HG03103 (cell line): ENCODE measurements around the gene AUP1.

Experiments
- ATAC-seq: cut with Tn5 transposase; IDR thresholded peaks from one replicate; pipeline ENCODE4 v1.9.1; 2021; ENCODE audit warnings: low read depth; ENCODE audit not compliant: unreplicated experiment

The AUP1 gene

DNA sequence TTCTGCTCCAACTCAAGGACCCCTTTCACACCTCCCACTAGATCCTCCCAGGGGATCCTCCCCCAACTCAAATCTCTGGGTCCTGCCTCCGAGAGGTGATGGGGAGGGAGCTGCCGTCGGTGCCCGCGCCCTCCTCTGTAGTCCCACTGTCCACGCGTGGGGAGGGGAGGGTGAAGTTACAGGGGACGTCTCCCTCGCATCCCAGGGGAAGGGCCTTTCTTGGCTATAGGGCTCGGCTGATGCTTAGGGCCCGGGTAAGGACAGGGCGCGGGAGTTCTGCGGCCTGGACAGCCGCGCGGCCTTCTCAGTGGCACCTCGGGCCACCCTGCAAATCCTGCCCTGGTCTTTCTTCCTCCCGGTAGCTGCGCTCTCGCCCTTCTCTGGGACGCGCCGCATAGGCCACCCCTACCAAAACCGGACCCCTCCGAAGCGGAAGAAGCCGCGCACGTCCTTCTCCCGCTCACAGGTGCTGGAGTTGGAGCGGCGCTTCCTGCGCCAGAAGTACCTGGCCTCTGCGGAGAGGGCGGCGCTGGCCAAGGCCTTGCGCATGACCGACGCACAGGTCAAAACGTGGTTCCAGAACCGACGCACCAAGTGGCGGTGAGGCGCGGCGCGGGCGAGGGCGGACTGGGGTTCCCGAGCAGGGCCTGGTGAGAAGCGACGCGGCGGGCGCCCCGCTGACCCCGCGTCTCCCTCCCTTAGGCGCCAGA, 14.1 kb downstream of the AUP1 start:
- ATAC-seq: no peak

DNA sequence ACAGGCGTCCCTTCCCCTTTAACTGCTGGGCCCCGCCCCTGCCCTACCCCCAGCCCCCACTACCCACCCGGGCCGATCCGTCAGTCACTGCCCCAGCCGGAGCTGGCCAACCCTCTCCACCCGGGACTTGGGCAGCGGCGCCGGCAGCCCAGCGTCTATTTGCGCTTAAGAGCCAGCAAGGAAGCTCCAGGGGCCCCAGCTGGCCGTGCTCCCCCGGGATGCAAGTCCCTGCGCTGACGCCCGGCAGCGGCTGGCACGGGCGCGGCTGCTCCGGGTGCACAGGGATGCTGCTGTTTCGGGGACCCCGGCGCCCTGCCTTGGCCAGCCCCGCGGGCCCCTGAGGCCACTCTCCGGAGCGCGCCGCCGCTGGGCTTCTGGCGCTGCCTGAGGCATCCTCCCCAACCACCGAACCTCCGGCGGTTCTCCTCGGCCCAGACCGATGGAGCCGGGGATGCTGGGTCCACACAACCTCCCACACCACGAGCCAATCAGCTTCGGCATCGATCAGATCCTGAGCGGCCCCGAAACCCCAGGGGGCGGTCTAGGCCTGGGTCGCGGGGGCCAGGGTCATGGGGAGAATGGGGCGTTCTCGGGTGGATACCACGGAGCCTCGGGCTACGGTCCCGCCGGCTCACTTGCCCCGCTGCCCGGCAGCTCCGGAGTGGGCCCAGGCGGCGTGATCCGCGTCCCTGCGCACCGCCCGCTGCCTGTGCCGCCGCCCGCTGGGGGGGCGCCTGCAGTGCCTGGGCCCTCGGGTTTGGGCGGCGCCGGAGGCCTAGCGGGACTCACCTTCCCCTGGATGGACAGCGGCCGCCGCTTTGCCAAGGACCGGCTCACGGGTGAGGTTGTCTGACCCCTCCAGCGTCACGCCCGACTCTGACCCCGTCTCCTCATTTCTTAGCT, 14.9 kb downstream of the AUP1 start, which contains the start of gene TLX2:
TLX2 (plus strand) TSS at position 83 of the 903 bp plus-strand sequence; CDS start at position 440, 357 bp downstream.
- no peak for ATAC-seq

DNA sequence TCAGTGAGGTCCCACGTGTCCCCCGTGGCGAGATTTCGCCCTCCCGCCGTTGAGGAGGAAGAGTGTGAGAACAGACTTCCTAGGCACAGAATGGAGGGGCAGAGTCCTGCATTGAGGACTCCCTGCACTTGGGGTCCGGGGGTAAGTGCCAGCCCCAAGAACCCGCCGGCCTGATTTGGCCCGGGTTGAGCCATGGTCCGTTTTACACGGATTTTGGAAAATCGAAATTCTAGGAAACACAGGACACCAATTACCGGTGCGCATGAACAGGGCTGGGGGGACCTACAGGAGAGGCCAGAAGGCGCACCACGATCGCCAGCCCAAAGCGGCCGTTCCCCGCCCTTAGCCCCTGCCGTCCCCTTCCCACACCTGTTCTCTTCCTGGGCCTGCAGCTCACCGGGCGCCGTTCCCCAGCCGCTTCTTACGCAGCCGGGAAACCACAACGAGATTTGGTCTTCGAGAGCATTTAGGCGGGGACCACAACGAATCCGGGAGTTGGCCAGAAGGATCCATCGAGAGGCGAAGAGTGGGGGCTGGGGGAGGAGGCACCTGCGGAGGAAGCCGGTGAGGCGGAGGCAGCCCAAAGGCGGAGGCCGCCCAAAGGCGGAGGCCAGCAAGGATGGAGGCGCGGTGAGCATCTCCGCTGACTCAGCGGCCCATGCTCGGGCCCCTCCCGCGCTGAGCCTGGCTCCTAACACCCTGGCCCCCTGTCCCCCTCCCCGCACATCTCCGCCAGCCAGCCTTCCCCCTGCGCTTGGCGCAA, 15.7 kb downstream of the AUP1 start:
- ATAC-seq: no peak

DNA sequence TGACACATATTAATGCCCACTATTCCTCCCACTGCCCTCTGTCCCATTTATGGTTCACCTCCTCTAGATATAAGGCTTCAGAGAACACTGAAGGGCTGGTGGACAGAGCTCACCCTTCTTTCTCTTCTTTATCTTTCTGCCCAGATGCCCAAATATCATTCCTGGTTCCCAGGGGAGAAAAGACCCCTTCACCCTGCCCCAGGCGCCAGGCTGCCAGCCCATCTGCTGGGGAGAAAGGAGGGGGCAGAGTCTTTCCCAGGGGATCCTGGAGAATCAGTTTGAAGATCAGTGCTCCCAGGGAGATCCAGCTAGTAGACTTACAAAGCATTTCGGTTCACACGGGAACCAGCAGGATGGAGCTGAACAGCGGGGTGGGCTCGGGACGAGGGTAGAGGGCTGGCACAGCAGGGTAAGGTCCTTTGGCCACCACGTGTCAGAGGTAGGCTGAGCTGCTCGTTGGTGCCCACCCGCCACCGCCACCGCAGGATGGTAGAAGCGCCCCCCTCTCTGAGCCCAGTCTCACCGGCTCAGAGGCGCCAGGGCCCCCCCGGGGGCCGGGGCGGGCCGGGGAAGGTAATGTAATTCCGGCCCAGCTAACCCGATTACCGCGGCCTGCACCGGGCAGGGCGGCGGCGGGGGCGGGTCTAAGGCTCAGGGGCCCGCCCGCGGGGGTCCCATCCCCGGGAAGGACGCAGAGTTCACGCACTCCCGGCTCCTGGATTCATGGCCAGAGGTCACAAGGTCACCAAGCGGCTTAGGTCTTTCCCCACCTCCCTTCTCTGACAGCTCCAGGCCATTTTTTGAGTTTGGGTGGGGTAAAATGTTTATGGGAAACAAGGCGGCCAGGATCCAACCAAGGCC, 16.5 kb downstream of the AUP1 start:
- ATAC-seq: no peak

DNA sequence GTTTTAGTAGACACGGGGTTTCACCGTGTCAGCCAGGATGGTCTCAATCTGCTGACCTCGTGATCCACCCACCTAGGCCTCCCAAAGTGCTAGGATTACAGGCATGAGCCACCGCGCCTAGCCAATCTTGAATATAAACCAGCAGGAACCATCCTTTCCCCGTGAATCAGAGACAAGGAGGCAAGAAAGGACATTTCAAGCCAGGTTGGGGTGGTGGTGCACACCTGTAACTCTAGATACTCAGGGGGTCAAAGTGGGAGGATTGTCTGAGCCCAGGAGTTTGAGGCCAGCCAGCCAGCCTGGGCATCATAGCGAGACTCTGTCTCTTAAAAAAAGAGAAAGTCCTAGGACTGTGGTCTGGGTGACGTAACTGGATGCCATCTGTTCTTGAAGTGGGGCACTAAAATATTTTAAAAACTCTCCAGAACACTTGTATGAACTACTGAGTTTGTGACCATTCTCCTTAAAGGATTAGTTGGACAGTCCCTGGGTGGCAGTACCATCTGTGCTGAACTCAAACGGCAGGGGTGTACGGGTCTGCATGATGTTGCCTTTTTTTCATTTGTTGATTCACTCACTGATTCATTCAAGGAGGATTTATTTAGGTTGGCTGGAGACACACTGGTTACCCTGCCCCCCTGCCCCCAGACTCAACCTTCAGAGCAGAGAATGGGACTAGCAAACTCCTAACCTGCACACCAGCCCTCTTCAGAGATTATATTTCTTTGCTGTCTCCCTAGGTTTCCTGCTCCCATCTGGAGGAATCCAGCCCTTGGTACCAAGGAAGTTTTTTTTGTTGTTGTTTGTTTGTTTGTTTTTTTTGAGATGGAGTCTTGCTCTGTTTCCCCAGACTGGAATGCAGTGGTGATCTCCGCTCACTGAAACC, 18.2 kb downstream of the AUP1 start:
- no peak for ATAC-seq

DNA sequence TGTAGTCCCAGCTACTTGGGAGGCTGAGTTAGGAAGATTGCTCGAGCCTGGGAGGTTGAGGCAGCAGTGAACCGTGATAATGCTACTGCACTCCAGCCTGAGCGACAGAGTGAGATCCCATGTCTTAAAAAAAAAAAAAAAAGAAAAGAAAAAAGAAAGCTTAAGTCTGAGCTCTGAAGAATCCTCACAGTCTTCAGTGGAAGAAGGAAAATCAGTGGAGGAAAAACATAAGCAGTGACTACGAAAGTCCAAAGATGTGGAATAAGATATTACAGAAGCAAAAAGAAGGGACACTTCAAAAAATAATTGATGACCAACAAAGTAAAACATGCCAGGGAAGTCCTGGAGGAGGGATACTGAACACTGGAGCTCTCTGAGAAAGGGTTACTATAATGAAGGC, 19.2 kb downstream of the AUP1 start:
- no peak for ATAC-seq

DNA sequence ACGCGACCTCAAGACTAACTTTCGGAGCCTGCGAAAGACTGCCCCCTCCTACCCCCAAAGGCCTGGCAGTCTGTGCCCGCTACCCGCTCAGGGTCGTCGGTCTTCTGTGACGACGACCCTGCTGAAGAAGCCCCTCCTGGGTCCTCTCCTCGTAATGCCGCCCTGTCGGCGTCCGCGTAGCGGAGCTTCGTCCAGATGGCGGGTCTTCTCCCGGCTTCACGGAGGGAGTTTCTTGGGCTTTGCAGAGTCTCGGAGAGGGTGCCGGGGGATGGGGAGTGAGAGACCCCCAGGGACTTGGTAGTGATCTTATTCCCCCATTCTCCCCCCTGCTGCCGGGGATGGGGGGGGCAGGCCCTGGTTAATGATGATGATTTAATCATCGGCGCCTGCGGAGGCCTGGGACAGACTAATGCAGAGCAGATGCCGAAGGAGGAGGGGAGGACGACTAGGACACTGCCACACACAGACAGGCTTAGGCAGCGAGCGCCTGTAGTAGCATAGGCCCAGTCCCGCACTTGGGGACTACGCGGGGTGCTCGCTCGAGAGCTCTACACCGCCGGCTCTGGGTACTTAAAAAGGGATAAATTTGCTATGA, 21.5 kb downstream of the AUP1 start:
- peak; percentile 1 for ATAC-seq

DNA sequence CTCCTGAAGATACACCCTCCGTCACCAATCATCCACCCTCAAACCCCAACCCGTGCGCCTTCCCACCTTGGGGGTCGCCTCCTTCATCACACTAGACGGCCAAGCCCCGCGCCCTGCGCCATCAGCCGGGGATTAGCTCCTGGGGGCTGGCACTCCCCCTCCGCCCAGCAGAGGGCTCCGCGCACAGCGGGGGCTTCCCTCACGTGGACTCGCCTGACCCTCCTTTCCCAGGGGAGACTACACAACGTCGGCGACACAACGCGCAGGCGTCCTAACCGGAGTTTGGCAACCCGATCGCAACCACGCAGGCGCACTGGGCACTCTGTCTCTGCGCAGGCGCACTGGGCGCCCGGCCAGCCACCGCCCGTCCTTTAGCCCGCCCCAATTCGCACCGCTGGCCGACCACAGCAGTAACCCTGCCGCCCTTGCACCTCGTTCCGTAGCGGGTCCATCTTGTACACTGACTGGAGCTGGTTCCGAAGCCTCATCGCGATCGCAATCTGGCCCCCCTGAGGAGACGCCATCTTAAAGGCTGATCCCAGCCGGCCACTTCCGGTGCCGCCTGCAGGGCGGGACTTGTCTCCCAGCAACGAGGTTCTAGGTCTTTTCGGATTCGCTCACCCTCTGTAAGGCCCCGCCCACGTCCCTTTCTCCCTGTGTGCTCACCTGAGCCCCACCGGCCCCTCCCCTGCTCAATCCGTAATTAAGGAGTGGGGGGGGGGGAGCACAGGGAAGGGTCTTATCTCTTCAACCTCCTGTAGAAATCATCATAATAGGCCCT, 22.2 kb downstream of the AUP1 start, which contains the start of gene PCGF1:
PCGF1 (minus strand) TSS at position 551 of the 781 bp plus-strand sequence; CDS start at position 524, 27 bp downstream.
- ATAC-seq: peak; percentile 88

DNA sequence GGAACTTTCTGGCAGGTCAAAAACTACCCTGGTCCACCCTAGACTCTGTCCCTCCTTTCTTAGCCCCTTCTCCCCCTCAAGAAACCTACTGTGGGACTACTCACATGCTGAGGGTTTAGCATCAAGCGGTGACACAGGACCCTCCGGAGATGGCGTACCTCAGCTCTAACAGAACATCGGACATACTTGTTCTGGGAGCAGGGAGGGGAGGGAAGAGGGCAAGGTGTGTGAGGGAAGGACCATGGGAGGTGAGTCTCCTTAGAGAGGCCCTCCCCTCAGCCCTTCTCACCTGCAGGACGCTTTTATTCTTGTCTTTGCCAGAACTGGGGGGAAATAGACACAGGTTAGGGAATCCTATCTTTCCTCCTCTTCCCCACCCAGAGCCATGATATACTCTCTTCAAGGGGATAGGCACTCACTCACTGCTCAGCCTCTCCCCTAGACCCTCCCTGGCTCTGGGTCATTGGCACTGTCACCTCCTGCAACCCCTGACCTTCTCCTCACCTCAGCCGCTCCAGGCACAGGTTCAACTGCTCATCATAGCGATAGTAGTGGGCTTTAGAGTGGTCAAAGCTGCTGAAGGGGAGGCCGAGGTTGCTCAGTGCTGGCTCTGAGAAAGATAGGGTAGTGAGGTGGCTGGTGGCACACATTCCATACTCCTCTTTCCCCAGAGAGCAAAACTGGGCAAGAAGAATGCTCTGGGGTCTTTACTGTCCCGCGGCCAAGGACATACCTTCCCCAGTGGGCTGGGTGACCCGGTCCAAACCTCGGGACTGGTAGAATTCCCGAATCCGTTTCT, 23.9 kb downstream of the AUP1 start:
- ATAC-seq: no peak

DNA sequence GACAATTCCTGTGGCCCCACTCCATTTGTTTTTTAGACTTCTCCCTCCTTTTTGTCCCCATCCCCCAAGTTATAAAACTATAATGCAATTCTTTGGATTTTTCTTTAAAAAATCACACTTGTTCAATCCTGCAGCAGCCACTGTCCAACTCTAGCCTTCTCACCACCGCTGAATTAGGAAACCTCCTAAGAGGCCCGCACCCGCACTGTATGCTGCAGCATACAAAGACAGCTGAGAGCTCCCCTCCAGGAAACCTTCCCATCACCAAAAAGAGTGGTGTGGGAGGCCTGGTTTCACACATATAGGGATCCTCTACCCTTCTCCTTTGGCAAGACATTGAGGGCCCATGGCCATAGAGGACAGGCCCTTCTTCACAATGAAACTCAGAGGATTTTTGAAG, 24.9 kb downstream of the AUP1 start:
- no peak for ATAC-seq

DNA sequence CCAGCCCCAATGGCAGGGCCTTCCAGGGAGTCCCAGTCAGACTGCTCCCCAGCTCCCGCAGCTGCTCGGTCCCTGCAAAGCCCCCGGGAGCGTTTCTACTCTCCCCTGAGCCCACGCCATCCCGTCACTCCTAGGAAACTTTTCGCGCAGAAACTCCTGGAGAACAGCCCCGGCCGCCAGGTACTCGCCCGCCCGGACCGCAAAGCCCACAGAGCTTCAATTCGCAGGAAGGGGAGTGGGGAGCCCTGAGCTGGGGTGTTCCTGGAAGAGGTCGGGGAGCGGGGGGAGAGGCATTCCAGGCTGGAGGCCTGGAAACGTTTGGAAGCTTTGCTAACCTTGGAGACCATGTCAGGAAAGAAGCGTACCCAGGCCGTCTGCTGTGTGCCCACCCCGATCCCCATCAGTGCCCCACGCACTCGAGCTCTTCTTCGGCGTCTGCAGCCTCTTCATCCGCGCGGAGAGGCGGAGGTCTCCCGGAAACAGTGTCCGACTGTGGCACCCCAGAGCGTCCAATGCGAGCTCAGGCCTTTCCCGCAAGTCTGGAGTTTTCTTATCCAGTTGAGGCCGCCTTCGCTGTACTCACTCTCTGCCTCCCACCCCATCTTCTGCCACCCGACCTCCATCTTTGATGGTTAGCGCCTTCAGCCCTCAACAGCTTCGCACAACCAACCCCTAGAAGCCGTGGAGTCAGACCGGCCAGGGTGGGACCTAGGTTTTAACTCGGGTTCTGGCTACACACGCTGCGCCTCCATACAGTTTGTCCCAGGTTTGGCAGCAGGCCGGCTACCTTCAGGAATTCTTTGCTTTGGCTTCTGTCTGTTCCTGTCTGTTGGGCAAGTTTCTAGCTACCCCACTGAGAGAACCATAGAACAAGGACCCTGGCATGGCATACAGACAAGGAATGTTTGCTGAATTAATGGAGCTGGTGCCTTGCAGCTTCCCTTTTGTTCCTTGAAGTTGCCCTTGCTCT, 25.7 kb downstream of the AUP1 start:
- no peak for ATAC-seq

DNA sequence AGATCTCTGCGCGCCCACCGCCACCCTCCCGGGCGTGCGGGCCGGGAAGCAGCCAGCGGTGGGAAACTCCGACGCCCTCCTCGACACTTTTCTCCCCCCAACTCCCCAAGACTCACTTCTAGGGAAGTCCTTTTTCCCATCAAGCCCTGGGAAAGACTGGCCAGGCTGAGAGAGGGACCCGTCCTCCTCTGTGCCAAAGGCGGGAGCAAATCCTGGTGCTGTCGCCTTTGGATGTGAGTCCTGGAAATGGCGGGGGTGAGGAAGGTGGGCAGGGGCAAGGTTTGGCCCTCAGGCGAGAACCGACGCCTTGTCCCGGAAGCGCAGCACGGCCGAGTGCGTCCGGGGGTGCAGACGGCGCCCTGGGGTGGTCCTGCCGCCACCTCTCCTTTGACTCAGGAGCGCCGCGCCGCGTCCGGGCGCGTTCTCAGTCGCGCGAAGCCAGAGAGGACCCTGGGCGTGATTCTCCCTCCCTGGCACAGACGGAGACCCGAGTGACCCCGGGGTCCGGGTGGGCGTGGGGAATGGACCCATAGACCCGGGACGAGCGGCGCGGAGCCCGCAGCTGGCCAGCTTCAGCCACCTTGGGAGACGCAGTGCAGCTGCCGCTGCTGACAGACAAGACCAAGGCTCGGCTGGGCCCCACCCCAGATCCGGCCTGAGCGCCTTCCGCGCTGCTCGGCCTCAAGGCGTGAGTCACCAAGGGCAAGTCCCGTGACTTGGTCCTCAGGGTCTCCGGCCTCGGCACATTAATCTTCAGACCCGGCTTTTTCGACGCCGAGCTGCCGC, 26.6 kb downstream of the AUP1 start:
- ATAC-seq: peak; percentile 23

DNA sequence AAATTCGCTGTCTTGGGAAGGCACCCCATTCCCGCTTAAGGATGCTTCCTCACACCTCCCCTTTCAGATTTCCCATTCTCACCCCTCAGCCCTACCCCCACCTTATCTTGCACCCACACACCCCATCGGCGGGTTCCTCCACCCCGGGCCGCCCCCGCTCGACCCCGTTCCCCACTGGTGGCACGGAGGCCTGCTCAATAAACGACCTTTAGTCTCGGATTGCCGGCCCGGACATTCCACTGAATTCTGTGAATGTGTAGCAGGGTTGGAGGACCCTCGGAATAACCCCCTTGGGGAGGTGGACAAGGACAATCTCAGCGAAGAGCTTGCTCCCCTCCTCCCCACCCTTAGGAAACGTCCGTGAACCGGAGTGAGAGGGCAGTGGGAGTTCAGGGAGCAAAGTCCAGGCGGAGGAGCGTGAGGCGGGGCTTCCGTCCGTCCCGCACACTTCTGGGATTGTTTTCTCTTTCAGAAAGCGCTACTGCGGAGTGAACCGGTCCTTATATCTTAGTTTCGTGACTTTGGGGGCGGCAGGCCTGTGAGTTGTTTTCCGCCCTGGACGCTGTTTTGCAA, 27.3 kb downstream of the AUP1 start:
- ATAC-seq: no peak

DNA sequence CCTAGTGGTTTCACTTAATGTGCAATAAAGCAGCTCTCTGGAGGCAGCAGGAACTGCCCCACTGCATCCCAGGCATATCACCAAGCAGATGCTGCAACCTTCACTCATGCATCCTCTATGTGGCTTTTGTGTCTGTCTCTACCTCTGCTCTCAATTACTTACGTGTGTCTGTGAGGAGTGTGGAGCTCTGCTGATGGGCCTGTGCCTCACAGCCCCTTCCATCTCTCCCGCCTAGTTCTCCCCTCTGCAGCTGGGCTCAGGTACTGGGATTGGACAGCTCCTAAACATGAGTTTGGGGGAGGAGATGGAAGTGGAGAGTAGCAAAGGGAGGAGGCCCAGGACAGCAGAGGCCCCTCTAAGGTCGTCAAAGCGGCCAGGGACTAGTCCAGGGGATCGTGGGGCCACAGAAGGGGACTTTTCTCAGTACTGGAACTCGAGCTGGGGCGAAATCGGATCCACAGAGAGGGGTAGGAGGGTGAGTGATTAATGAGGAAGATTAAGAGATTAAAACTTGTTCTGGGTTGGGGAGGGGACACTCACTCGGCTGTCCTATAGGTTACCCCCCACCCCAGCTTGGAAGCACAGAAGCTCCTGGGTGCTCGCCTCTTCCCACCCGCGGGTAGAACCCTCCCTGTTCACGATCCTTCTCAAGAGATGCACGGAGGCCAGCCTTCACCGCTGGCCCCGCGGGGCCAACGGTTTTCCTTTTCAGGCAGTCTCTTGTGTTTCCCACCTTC, 28.0 kb downstream of the AUP1 start:
- ATAC-seq: no peak
